ENCODE results near the gene C1QTNF6. TPM values are rescaled to one million over a fixed set of nuclear protein-coding genes. Genes with fewer than 3 reads are reported as not detected.

The C1QTNF6 gene
- total RNA-seq, 1 donor from 2014 or later: 3.3 TPM

- TF ChIP-seq CTCF (IDR thresholded peaks at IDR 0.05; ENCODE audit: partially characterized antibody, unreplicated experiment): no peak
- no peak for DNase-seq
- Mint-ChIP-seq H3K4me3 (ENCODE audit: unreplicated experiment) (no peak overlapping the region), H3K36me3 (ENCODE audit: unreplicated experiment) (no peaks in the 10 kb centered on the region), H3K27me3 (ENCODE audit: unreplicated experiment) (peaks cover 5% of the 10 kb centered on the region), H3K9me3 (ENCODE audit: unreplicated experiment) (peaks cover 3% of the 10 kb centered on the region), H3K4me1 (ENCODE audit: low read depth, unreplicated experiment) (peaks cover 4% of the 10 kb centered on the region), H3K27ac (ENCODE audit: unreplicated experiment) (no peak overlapping the region)
Measured at GRCh38 chr22:37179126-37179470, 8.9 kb downstream of the C1QTNF6 start.

- Mint-ChIP-seq H3K27ac (ENCODE audit: unreplicated experiment) (no peak overlapping the region), H3K36me3 (ENCODE audit: unreplicated experiment) (no peaks in the 10 kb centered on the region), H3K27me3 (ENCODE audit: unreplicated experiment) (peaks cover 5% of the 10 kb centered on the region), H3K4me1 (ENCODE audit: low read depth, unreplicated experiment) (peaks cover 4% of the 10 kb centered on the region), H3K4me3 (ENCODE audit: unreplicated experiment) (no peak overlapping the region), H3K9me3 (ENCODE audit: unreplicated experiment) (peaks cover 3% of the 10 kb centered on the region)
- TF ChIP-seq CTCF (IDR thresholded peaks at IDR 0.05; ENCODE audit: partially characterized antibody, unreplicated experiment): no peak
- no peak for DNase-seq
Measured at GRCh38 chr22:37178350-37179125, 9.5 kb downstream of the C1QTNF6 start.

GRCh38 chr22:37177755-37178154 lies 10.3 kb downstream of the C1QTNF6 start:
- no peak for TF ChIP-seq CTCF (IDR thresholded peaks at IDR 0.05; ENCODE audit: partially characterized antibody, unreplicated experiment)
- Mint-ChIP-seq H3K4me1 (ENCODE audit: low read depth, unreplicated experiment) (peaks cover 4% of the 10 kb centered on the region), H3K9me3 (ENCODE audit: unreplicated experiment) (peaks cover 3% of the 10 kb centered on the region), H3K4me3 (ENCODE audit: unreplicated experiment) (no peak overlapping the region), H3K27ac (ENCODE audit: unreplicated experiment) (no peak overlapping the region), H3K27me3 (ENCODE audit: unreplicated experiment) (peaks cover 5% of the 10 kb centered on the region), H3K36me3 (ENCODE audit: unreplicated experiment) (no peaks in the 10 kb centered on the region)
- DNase-seq: no peak

DNA sequence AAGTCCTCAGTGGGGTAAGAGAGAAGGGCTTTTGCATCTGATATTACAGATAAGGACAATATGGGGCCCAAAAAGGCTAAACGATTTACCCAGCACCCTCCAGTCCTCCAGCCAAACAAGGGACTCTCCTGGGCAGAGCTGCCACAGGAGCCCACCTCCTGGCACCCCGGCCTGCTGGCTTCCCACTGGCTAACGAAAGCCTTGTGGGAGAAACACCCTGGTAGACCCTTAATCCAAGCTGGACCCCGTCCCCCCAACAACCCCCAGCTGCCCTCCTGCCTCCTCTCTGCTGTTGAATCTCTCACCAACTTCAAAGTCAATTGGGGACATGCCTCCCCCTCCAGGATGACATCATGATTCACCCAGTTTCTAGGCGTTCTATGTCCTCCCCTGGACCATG lies 10.8 kb downstream of the C1QTNF6 start:
- TF ChIP-seq CTCF (IDR thresholded peaks at IDR 0.05; ENCODE audit: partially characterized antibody, unreplicated experiment): no peak
- Mint-ChIP-seq H3K27ac (ENCODE audit: unreplicated experiment) (no peak overlapping the region), H3K9me3 (ENCODE audit: unreplicated experiment) (peaks cover 3% of the 10 kb centered on the region), H3K4me1 (ENCODE audit: low read depth, unreplicated experiment) (peaks cover 4% of the 10 kb centered on the region), H3K36me3 (ENCODE audit: unreplicated experiment) (no peaks in the 10 kb centered on the region), H3K4me3 (ENCODE audit: unreplicated experiment) (no peak overlapping the region), H3K27me3 (ENCODE audit: unreplicated experiment) (peaks cover 5% of the 10 kb centered on the region)
- no peak for DNase-seq

DNA sequence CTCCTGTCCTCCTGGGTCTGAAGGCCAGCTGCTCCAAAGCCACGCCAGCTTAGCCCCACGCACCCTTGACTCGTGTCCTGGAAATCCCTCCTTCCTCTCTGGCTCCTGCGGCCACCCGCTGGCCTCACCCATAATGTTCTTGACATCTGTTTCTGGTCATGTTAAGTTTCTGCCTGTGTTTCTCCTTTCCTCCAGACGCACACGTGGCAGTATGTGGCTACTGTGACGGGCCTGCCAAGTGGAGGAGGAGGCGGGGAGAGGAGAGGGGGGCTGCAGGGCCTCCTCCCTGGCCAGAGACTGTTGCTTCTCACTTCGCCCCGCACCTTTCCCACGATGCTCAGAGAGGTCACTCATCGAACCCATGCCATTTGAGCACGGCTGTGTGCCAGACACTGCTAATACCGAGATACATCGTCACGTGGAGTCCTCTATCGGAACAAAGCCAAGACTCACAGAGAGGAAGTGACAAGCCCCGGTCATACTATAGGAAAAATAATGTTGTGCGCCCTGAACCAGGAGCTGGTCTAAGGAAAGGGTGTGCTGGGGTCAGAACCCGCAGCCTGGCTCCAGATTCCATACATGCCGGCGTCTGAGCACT lies 11.5 kb downstream of the C1QTNF6 start:
- no peaks in the 10 kb centered on the region for H3K36me3 Mint-ChIP-seq (ENCODE audit: unreplicated experiment)
- peaks cover 3% of the 10 kb centered on the region for H3K9me3 Mint-ChIP-seq (ENCODE audit: unreplicated experiment)
- no peak overlapping the region for H3K27ac Mint-ChIP-seq (ENCODE audit: unreplicated experiment)
- peaks cover 5% of the 10 kb centered on the region for H3K27me3 Mint-ChIP-seq (ENCODE audit: unreplicated experiment)
- TF ChIP-seq CTCF (IDR thresholded peaks at IDR 0.05; ENCODE audit: partially characterized antibody, unreplicated experiment): no peak
- DNase-seq: peak; percentile 12
- peaks cover 4% of the 10 kb centered on the region for H3K4me1 Mint-ChIP-seq (ENCODE audit: low read depth, unreplicated experiment)
- H3K4me3 Mint-ChIP-seq (ENCODE audit: unreplicated experiment): no peak overlapping the region

All from glutamatergic neuron (in vitro differentiated cells).